Vagina (tissue), 2 donors: ENCODE data around the gene SNRNP200.

Experiments
- POLR2AphosphoS5 ChIP-seq, 2 donors: sonication (generic); formaldehyde crosslinking; IDR thresholded peaks; one replicate each; pipeline ENCODE4 v1.9.0; 2017; ENCODE audit warnings: antibody characterized with exemption in 2 of 2, mild to moderate bottlenecking in 2 of 2, low read depth in 1 of 2; ENCODE audit not compliant: insufficient read depth in 1 of 2
- TF ChIP-seq, protein P1 (sequence below), 3 experiments: fragments of 450-650 bp in 2 of 3; fragments of 200-600 bp in 1 of 3; sonication (generic) in 1 of 3; IDR thresholded peaks; one replicate each; pipeline ENCODE4 v1.5.1; 2017 to 2019; ENCODE audit warnings: antibody characterized with exemption in 3 of 3, mild to moderate bottlenecking in 2 of 3, moderate library complexity in 2 of 3

DNA sequence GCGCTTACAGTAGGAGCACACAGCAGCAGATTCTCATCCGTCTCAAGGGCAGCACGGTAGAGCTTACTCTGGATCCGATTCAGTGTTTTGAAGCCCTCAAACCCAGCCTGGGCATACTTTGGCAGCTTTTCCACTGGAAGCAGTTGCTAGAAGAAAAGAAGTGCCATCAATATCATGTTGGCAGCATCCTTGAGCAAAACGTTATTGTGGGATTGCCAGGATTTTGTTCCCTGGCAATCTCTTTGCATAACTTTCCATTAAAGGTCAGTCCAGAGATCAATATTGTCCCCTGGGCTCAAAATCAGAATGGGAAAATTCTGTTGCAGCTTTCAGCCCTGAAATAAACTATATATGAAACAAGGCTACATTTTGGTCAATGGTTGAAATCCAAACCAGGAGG is 8.4 kb downstream of the SNRNP200 start:
- TF ChIP-seq POLR2AphosphoS5 (IDR thresholded peaks at IDR 0.05; ENCODE audit: insufficient read depth in 1 of 2, low read depth in 1 of 2) = no peak
- TF ChIP-seq, protein P1, sequence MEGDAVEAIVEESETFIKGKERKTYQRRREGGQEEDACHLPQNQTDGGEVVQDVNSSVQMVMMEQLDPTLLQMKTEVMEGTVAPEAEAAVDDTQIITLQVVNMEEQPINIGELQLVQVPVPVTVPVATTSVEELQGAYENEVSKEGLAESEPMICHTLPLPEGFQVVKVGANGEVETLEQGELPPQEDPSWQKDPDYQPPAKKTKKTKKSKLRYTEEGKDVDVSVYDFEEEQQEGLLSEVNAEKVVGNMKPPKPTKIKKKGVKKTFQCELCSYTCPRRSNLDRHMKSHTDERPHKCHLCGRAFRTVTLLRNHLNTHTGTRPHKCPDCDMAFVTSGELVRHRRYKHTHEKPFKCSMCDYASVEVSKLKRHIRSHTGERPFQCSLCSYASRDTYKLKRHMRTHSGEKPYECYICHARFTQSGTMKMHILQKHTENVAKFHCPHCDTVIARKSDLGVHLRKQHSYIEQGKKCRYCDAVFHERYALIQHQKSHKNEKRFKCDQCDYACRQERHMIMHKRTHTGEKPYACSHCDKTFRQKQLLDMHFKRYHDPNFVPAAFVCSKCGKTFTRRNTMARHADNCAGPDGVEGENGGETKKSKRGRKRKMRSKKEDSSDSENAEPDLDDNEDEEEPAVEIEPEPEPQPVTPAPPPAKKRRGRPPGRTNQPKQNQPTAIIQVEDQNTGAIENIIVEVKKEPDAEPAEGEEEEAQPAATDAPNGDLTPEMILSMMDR (IDR thresholded peaks at IDR 0.05) = no peak
